GM21515 (cell line): ENCODE measurements around the gene HOXC11.

Experiments
- ATAC-seq: cut with Tn5 transposase; IDR thresholded peaks from one replicate; pipeline ENCODE4 v1.9.1; 2021; ENCODE audit not compliant: unreplicated experiment

Gene HOXC11

GRCh38 chr12:53995378-53996239 lies 22.7 kb downstream of the HOXC11 start:
- no peak for ATAC-seq

DNA sequence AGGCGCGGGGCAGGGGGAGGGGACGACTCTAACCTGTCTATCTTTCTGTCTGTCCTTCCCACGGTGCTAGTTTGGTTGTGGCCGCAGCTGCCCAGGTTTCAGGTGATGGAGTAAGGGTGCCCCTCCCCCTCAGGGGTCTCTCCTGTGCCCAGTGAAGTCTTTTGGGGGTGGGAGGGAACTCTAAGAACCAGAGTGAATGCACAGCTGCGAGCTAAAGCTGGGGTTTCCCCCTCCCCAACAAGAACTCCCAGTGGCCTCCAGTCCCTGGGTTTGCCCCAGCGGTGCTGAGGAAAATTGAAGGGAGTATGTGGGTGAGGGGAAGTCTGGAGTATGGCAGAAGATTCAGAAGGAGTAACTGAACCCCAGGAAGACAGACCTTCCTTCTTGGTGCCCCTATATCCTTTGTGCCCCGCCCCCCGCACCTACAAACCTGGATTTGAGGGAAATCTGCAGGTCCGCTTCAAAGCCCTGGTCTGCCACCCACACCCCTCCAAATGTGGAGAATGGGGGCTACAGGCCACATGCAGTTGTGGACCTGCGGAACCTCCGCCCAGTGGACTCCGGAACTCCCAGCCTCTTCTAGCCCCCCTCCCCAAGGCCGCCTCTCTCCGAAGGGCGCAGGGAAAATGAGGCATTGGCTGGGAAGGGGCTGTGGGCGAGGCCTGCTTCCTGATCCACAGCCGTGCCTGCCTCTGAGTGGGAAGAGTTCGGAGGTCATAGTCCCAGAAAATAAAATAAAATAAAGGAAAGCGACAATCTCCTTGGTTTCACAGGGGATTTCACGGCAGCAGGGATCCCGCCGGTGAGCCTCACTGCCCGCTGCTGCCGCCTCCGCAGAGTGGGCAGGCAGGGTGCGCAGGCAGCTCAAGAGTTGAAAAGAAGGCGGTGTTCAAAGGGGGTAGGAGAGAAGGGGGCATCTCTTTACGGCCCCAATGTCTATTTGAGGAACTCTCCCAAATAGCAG lies 23.6 kb downstream of the HOXC11 start:
- ATAC-seq, result no peak

GRCh38 chr12:53997204-53998109 lies 24.5 kb downstream of the HOXC11 start:
- no peak for ATAC-seq

DNA sequence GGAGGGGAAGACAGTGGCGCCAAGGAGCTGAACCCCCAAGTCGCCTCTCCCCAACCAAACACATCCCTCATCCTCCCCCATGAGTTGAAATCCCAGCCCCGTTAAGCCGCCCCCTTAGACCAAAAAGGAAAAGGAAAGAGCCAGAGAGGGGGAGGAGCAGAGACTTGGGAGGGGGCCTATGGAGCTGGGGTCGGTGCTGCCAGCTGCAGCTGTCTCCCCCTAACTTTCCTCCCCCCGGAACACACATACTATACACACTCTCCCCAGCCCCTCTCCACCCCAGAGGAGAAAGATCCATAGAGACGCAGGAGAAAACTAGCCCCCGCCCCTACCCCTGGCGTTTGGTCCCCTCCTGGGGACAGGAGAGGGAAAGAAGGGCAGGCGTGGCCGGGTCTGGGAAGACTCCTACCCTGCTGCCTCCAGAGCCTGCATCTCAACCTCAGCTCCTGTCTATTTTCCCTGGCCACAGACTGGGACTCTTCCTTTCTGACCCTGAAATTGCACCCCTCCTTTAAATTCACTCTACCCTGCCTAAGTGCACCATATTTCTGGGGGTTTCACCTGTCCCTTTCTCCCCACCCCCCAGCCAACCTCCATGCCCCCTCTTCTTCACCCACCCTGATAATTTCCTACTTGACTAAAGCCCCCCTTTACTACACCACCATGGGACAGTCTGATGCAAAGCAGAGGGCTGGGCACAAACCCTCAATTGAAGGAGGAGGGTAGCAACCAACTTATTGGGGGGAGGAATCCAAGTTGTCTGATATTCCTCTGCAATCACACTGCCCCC lies 25.4 kb downstream of the HOXC11 start:
- no peak for ATAC-seq

DNA sequence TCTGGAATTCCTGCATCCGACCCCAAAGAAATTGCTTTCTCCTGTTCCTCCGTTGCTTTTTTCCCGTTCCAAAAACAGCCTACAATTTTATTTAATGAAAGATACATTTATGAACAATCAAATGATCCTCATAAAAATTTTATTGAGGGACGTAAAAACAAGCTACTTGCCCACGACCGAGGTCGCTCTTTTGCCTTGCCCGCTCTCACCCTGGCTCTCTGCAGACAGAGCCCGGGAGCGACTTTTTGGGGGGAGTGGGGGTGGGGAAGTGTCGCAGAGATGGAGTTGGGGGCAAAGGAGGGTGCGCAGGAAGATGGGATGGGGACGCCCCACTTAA lies 25.9 kb downstream of the HOXC11 start:
- no peak for ATAC-seq

DNA sequence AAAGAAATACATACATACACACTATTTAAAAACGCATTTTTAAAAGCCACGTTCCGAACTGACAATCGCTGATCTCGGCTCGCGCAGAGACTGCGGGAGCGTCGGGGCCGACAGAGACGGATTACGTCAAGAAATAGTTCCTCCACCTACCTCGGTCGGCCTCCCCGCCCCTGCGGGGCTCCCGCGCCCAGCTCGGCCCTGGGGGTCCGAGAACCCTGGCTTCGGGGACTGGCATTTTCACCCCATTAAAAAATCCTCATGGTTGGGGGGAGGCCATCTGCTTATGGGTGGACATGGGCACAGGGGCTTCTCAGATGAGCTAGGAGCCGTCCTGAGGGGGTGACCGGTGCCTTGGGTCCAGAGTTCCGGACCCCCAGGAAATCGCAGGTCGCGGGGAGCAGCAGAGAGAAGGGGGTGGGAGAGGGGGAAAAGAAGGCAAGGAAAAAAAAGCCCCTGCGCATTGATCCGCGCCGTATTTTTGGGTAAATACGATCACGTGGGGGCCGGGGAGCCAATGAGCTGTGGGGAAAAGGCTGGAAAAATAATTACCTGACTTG lies 26.7 kb downstream of the HOXC11 start:
- ATAC-seq, result no peak

GRCh38 chr12:54000116-54001114 lies 27.5 kb downstream of the HOXC11 start, which contains the start of gene HOXC9:
Gene HOXC9, plus strand, starts transcription at chr12:54000161. Its CDS starts 28 bp downstream, at chr12:54000189.
- no peak for ATAC-seq

DNA sequence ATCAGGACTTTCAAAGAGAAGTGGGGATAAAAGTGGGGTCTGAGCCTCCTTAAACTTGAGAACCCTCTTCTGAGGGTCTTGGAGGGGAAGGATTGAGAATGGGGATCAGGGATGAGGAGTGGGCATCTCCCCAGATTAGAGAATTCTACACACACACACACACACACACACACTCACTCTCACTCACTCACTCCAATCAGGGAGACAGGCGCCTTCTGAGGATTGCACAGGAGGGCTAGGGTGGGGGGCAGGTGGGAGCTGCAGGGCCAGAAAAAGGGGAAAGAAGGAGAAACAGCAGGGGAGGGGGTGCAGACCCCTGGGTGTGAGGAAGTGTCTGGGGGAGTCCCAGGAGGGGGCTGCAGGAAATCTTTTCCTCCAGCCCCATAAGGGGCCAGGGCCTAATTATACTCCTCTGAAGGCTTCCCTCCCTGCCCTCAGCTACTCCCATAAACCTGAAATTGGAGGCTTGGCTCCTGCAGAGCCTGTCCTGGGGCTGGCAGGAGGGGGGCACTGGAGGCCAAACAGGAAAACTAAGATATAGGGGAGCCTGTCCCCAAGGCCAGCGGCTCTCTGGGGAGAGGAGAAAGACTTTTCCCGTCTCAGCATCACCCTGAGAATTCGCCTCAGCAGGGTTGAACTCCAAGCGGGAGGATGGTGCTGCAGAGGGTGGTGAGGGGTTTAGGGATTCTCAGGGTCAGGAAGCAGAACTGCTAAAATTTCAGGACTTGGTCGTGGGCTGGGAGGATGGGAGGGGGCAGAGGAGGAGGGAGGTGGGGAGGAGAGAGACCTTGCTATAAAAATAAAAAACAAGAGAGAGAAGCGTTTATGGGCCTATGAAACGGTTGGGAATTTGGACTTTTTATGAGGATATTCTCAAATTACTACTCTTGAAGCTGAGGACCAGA lies 28.6 kb downstream of the HOXC11 start:
- ATAC-seq, result no peak

DNA sequence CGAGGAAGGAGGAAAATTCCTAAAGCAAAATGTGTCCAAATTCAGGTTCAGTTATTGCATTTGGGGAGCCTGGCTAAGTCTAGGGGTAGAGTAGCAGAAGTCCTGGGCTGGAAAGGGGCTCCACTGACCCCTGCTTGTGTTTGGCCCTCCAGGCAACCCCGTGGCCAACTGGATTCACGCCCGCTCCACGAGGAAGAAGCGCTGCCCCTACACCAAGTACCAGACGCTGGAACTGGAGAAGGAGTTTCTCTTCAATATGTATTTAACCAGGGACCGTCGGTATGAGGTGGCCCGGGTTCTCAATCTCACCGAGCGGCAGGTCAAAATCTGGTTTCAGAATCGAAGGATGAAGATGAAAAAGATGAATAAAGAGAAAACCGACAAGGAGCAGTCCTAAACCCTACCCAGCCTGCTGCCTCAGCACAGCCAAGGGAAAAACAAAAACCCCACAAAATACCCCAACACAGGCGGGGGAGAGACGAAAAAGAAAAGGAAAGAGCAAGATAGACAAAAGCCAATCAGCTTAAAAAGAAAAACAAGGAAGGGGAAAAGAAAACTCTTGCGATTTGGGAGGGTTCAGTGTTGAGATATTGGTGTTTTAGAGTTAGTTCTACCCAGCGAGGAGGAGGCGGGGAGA lies 29.5 kb downstream of the HOXC11 start:
- ATAC-seq, result no peak

- no peak for ATAC-seq
Observed at GRCh38 chr12:54002915-54003389, 30.0 kb downstream of the HOXC11 start.

- no peak for ATAC-seq
Observed at GRCh38 chr12:54003625-54004024, 30.7 kb downstream of the HOXC11 start.

DNA sequence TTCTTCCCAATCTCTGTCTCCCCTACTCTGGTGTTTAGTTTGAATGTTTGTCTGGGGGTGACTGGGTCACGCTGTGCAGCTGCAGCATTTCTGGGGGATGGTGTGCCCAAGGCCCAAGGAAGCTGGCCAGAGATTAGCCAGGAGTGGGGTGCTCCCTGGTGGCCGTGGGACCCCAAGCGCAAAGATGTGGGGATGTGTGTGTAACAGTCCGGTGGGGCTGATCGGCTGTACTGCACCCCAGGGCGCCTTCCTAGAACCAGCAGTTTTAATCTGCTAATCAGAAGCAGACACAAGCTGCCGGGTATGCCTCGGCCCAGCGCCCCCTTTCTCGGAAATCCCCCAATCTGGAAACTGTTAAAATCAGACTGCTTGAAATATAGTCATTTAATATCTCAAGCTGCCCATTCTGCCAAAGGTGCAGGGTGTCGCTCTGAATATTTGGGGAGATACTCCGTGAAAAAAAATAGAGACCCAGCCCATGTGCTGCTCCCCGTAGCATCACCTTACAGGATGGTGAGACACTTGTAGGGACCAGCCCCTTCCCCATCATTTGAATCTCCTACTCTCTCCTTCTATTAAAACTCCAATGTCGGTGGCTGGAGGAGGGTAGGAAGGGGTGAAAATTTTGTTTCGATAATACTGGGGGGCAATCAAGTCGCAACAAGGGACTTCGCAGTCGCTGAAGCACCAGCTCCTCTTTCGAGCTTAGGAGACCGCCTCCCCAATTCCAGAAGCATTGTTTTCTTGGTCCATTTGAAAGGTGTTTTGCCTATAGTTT lies 31.3 kb downstream of the HOXC11 start:
- no peak for ATAC-seq

DNA sequence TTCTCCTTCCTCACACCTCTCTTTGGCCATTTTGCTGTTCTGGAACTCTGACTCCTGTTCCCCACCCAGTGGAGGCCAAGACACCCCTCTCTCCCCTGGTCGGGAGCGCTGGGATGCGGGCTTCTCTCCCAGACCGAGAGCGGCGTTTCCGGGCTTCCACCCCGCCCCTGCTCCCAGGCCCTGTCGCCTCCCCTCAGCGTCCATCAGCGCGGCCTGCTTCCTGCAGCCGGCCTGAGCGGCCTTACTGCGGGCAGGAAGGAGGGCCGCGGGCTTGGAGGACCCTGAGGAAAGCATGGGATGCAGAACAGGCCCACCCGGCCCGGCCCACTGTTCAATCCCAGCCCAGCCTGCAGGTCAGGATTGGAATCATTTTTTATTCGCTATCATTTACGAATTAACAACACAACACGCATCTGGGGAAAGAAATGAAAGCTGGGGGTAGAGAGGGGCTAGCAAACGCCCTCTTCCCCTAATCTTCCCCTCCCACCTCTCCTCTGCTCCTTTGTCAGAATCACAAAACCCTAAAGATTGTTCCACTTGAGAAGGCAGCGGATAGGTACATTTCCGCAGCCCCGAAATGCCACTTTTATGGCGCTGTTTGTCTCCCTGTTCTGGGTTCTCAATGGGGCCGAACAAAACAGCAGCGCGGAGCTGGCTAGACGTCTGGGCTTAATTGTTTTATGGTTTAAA lies 32.1 kb downstream of the HOXC11 start:
- ATAC-seq, result no peak

- ATAC-seq, result no peak
Observed at GRCh38 chr12:54005531-54005852, 32.6 kb downstream of the HOXC11 start.

GRCh38 chr12:54005853-54006558 lies 33.1 kb downstream of the HOXC11 start:
- ATAC-seq, result peak; percentile 61
